M059J (cell line): ENCODE results near the gene ZFP36L2. TPM values are rescaled to one million over a fixed set of nuclear protein-coding genes. Genes with fewer than 3 reads are reported as not detected.

ENCODE experiments used
- DNase-seq: peaks from one replicate; pipeline ENCODE4 v3.0.0-alpha.2; 2012; ENCODE audit warnings: low read depth
- total RNA-seq: library from RNA; depleted of rRNA; stranded (reverse); fragments of >200 nt; shearing (Covaris generic); gene quantifications from 2 replicates; pipeline ENCODE4 v1.2.3, GENCODE V29; 2014

The ZFP36L2 gene
- total RNA-seq, 1 experiment from 2014 or later, result 5.7 TPM

DNA sequence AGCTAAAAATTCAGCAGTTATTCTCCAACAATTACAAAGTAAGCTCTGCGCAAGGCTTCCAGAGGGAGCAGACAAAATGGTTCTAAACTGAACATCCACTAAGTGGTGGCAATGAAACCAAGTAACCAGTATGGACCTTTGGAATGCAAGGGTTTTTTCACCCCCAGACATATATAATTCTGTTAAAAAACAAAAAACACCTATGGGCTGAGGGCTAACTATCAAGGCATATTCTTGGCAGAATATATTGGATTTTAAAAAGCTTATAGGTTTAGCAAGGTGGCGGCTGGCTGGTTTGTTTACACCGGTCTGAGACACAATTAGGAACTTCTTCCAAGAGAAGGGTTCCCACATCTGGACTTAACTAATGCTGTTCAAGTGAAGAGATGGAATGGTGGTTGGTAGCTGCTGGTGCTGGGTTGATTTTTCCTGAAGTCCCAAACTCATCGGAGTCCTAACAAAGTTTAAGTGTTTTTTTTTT lies 2.8 kb downstream of the ZFP36L2 start:
- no peak for DNase-seq

DNA sequence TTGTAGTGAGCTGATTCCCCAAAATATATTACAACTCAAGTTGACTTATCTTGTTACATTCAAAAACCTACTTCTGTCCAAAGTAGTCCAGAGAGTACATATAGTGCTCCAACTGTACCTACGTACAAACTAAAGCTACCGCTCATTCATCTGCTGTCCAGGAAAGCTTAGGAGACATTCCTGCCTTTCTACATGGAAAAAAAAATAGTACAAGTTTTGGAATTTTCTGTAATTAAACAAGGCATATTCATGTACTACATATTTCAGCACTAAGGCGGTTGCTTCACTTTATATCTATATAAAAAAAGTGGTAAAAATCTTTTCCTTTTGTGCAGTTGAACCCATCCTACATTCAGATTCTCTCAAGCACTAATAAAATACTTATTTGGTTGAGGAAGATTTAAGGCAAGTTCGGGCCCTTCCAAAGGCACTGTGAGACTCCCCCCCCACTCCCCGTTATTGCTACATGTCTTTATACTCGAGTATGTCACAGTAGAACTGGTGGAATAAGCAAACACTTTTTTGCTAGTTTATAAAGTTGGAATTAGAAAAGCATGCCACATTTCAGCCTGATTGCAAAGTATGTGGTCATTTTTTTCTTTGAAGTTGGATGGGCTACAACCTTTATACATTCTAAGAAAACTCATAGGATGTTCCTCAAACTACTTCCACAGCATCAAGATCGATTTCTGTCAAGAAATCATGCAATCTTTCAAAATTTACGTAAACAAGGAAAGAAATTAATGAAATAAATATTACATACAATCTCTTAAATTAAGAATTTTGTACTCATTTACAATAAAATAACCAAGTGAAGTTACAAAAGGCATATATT lies 3.7 kb downstream of the ZFP36L2 start:
- no peak for DNase-seq

DNA sequence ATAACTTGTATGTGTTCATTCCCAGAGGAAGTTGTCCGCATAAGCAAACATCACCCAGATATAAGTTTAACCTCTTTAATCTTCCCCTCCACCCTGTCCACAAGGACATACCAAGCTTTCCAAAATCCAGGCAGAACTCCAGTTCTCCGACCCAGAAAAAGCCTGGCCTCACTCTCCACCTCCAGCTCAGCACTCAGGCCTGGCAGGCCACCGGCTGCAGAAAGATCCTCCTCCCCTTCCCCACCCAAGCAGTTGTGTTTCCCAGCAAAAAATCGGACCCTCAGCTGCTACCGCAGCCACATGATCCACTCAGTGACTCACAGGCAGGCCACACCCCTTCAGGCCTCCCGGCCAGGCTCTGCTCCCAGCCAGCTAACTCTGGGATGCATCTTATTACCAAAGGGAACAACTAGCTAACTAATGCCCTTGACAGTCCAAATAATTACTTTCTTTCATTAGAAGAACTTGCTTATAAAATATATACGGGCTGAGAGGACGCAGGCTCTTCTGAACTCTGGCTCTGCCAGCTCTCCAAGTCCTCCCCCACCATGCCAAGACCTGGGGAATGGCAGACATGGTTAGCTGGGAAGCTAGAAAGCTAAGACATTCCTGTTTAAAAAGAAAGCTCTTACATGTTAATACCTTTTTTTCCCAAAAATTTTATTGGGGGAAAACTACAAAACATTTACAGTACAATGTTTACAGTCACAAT lies 4.5 kb downstream of the ZFP36L2 start:
- DNase-seq, result peak; percentile 91

DNA sequence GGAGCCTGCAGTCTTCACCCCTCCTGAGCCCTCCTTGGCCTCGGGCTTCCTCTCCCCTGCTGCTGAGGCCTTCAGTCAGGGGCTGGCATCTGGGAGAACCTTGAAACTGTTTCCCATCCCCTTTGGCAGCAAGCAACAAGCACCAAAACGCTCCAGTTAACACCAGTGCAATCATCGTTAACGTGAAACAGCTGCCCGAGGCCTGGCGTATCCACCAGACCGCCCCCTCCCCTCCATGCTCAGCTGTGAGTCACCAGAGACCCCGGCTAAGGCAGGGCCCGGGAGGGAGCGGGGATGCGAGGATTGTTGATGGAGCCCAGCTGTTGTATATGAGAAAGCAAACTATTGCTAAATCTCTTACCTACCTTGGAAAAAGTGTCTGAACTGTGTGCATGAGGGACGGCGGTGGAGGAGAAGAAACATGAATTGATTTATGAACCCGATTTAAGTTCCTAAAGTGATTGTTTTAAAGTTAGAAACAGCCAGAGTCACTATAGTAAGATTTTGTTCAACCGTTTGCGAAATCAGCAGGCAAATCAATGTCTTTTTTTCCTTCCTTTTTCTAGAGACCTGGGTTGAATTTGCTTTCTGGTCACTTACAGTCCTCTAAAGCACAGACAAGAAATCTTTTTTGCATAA lies 5.2 kb downstream of the ZFP36L2 start:
- peak; percentile 56 for DNase-seq

DNA sequence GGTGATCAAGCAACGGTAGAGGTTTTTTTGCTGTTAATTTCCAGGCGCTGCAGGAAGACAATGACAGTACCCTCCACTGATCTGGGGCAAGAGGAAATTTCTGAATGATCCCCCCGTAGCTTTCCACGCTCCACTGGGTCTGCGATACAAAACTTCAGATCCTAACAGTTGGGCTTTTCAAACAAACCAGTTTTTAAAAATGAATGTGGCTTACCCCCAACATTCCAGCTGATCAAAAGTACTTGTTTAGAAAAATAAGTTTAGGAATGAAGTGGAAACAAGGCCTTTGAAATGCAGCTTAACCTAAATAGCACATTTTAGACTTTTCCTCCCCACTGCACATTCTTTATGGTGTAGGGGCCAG lies 5.7 kb downstream of the ZFP36L2 start:
- no peak for DNase-seq

DNA sequence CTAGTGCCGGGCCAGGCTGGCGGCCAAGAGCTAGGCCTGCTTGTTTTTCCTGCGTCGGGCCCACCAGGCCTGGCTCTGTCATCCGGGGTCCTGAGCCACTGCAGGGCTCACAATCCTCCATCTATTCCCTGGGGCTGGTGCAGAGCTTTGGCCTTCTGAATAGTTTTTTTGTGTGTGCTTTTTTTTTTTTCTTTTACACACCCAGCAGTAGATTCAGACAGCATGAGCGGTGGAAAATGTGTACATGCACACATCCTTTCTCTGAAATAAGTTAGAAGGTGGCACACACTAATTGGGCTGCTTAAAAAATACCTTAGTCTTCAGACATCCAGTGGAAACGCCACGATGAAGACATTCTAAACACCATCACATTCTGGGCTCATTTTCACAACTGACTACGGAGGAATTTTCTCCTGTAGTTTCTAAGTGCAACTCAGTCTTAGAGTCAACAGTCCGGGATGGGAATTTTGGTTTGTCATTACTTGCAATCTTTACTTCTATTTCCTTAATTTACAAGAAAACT lies 6.1 kb downstream of the ZFP36L2 start:
- DNase-seq, result no peak

DNA sequence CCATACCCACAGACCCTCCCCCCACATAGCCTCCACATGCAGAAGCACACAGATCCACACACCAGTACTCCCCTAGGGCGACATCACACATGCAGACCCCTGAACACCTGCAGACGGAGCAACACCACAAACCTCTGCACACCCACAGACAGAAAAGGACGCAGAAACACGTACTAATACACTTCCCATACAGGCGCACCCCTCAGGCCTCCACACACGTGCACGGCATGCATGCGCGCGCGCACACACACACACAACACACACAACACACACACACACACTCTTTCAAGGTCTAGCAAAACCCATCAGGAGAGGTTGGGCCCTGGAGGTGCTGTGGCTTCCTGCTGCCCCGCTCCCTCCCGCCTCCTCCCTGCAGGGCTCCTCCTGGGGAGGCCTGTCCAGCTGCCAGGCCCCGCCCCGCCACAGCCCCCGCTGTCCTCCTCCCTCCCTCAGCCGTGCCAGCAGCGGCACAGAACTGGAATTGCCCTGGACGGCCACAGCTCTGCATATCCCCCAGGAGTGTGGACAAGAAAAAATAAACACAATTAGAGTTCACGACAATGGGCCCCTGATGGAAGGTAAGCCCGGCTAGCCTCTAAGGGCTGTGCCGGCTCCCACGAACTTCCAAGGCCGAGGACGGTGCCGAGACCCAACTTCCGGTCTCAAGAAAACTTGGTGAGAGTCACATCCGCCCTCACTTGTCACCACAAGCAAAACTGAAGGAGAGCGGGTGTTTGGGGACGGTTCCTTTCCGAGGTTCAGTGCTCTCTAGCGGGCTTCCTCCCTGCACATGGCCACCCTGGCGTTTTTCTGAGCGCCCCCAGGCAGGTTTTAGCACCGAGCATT lies 6.8 kb downstream of the ZFP36L2 start:
- peak; percentile 87 for DNase-seq

DNA sequence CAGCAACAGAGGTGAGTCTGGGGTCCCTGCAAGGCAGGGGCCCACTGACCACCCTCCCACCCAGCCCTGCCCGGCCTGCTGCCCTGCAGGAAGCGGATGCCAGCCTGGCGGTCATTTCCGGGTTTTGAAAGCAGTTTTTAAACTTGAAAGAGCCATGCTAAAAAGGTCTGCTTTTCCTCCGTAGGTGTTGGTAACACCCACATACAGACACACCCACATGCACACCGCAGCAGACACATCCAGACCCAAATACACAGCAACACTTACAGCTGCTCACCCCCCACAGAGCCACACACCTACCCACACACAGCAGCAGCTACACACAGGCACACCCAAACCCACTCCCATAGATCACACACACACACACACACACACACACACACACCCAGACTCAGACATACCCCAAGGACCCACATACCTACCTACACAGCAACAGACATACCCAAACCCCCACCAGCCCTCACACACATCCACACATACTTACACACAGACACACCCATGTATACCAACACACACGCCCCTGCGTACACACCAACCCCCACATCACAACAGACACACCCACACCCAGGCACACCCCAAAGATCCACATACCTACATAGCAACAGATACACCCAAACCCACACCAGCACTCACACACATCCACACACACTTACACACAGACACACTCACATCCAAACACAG lies 7.6 kb downstream of the ZFP36L2 start:
- DNase-seq, result peak; percentile 22

DNA sequence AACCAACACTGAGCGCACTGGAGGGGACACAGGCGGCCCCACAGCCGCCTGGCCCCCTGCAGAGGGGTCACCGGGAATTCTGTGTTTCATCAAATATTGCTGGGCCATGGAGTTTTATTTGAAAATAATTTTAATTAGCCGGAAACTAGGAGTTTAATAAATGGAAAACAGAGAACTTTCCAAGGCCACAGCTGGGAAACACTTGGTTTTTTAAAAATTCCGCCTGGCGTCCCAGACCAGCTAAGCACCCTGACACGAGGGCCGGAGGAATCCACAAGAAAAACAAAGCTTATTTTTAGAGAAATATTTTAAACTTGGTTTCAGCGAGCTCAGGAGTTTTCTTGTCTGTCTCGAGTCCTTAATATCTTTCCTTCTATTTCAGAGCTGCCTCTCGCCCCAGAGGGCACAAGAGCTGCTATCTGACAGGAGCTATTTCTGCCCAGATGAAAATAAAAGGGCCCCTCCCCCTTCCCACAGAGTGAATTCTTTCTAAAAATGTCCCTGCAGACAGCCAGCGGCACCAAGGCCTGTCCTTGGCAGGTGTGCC lies 8.2 kb downstream of the ZFP36L2 start:
- no peak for DNase-seq

DNA sequence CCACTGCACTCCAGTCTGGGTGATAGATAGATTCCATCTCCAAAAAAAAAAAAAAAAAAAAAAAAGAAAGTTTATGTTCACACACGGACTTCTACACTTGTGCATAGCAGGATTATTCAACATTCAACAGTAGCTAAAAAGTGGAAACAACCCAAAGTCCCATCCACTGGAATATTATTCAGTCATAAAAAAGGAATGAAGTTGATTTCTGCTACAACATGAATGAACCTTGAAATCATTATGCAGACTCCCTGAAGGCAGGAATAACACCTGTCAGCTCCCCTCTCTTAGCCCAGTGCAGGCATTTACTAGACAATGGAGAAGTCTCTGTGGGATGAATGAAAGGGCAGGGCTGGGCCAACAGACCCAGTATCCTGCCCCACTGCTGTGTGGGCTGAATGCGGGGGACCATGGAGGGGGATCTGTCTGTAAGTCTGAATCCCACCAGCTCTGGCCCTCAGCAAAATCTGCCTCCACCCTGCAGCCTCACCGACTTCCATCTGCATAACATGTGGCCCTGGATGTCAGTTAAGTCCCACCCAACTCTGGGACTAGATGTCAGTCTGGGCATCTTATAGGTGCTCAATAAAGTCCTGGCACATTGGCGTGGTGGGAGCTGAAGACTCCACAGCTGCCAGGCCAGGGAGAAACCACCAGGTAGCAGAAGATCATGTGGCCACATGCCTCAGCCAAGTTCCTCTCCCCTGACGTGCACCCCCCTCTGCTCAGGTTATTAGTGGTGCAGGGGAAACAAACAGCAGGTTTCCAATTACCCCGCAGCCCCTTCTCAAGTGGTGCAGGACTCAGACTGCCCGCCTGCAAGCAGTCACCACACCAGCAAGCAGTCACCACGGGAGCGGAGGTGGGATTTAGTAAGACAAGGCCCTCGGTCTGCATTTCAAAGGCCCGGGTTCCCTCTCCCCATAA lies 8.9 kb downstream of the ZFP36L2 start:
- no peak for DNase-seq

DNA sequence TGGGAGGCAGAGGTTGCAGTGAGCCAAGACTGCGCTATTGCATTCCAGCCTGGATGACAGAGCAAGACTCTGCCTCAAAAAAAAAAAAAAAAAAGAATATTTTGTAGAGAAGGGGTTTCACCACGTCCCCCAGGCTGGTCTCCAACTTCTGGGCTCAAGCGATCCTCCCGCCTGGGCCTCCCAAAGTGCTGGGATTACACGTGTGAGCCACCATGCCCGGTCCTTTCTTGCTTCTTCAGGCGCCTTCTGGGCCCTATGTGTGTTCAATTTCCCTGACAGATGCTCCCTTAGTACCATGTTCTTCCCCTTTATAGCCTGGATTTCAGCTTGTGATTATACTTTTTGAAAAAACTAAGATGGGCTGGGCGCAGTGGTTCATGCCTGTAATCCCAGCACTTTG lies 9.8 kb downstream of the ZFP36L2 start:
- DNase-seq, result no peak

DNA sequence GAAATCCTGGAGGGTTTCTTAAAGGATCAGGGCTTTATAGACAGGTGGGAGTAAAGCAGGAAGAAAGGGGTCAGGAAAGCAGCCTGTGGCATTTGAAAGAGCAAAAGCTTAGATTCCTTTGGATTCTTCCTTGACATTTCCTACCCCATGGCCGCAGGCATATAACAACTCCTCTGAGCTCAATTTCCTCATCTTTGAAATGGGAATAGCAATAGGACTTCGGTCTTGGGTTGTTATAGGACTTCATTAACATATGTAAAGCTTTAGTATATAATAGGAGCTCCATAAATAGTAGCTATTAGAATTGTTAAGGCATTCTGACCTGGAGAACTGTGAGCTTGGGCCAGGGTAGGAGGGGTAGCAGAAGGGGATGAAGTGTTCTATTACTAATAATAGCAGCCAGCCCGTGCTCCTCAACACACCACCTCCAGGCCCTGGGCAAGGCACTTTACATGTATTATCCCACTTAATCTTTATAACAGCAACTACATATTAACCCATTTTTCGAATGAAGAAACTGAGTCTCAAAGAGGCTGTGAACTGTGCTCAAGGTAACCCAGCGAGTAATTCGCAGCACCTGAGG lies 10.6 kb downstream of the ZFP36L2 start:
- no peak for DNase-seq

DNA sequence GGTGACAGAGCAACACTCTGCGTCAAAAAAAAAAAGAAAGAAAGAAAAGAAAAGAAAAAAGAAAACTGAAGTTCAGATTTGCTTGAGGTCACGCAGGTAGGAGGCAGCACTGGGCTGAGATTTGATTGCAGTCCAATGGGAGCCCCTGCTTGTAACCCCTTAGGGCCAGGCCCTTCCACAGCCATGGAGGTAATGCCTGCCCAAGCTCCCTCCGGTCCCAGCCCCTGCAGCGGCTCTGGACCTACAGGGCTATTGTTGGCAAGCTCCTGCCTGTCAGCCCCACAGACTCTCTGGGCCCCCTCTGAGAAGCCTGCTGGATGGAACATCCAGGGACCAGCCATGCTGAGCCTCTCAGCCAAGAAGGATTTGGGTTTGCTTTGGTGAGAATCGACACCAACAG lies 12.2 kb downstream of the ZFP36L2 start:
- no peak for DNase-seq

DNA sequence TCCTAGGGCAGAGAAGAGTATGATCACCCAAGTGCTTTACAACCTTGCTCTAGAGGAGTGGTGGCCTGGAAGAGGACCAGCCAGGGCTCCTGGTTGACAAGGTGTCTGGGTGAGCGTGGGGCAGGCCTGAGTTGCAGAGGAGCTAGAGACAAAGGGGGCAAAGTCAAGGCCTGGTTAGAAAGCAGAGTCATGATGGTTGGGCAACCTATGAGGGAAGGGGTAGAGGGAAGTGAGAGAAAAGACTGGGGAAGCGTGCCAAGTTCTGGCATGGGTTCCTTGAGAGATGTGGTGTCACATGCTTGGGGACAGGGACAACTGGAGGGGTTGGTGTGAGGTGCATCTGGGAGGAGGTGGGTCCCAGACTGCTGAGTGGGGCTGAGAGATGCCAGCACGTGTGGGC lies 13.5 kb downstream of the ZFP36L2 start:
- DNase-seq, result no peak

DNA sequence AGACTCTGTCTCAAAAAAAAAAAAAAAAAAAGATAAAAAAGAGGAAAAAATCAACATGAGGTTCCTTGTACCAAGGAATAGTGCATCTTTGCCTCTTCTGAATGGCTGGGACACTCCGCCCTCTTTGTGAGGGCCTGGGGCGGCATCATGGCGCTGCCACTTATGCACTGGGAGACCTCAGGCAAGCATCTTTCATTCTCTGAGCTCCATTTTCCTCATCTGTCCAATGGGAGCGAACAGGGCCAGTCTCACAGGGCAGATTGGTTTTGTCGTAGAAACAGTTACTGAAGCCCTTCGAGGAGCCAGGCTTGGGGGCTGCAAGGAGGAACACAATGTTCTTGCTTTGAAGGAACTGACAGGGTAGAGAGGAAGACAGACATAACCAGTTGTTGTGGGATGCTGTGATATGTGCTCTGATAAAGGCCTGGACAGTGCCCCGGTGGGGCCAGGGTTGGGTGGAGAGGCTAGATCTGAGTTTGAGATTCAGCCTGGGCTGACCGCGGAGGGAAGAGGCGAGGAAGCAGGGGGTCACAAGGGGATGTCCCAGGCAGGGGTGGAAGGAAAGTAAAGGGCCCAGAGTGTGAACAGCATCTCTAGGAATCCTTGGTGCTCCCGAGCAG lies 14.1 kb downstream of the ZFP36L2 start:
- DNase-seq, result no peak

DNA sequence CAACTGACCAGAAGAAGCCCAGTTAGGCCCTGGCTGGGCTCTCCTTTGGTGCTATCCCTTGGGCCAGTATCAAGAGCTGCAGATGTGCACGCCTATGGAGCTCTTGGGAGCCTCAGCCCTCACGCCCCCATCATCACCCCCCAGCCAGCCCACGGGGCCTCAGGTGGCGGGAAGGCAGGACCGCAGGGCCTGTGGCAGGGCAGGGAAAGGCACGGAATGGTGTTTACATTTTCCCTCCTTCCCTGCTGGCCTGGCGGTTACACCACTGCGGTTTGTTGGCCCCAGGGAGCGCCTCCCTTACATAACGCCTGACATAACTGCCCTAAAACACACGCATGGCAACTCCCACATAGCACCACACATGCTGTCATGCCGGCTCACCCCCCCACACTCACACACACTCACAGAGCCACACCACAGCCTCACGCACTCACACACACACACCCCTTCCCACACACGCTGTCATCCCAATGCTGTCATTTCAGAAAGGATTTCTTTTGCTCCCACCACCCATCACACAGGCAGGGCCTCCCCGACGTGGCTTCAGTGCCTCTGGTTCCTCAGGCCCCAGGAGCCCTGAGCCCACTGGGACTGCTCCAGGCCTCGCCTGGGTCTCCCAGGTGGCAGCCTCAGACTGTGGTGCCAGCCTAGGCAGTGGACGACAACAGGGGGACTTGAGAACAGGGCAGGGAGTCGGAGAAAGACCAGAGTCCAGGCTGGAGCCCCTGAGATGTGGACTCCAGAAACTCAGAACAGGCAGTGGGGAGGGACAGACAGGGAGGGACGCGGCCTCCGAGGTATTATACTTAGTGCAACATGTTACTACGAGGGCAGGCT lies 15.7 kb downstream of the ZFP36L2 start:
- no peak for DNase-seq

DNA sequence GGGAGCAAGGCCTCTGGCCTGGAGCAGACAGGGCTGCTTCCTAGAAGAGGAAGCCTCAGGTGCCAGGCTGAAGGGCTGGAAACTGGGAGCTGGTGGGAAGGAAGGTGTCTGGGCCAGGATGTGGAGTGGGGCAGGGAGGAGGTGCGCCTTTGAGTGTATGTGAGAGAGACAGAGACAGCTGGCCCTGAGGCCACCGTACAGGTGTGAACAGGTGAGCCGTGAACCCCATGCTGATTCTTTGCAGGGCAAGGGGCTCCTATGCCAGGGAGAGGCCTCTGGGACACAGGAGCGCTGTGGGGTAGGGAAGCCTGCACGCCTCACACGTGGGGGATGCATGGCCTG lies 16.3 kb downstream of the ZFP36L2 start:
- DNase-seq, result no peak

DNA sequence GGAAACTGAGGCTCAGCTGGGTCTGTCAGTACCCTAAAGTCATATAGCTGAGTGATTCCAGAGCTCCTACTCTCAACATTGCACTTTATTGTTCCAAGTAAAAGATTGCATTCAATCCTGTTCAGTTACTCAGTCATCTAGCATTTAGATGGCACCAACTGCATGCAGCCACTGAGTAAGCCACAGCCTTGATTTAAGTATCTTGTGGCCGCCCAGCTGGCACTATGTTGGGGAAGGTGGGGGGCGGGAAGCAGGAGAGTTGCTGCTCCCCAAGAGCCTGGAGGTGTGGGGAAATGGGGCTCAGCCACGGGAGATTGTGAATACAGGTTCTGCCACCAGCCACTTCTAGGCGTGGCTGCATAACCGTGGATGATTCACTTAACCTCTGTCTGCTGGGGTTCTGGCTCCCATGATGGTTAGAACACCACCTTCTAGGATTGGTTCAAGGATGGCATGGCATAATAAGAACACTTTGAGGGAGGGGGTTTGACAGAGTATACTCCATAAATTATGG lies 17.1 kb downstream of the ZFP36L2 start:
- no peak for DNase-seq
